Fibroblast of the aortic adventitia (primary cell): ENCODE measurements around the gene ECE1. TPM values are rescaled to one million over a fixed set of nuclear protein-coding genes. Genes with fewer than 3 reads are reported as not detected.

Source experiments
- DNase-seq: peaks from one replicate; pipeline ENCODE4 v3.0.0-alpha.2; 2010; ENCODE audit warnings: low read depth
- H3K4me3 ChIP-seq: 2 replicates; pipeline ENCODE4 v1.5.1; 2011; ENCODE audit warnings: low read depth, mild to moderate bottlenecking, control low read depth, low read length, moderate library complexity
- total RNA-seq: library from RNA; depleted of rRNA; stranded (reverse); fragments of >200 nt; gene quantifications from 2 replicates; pipeline ENCODE4 v1.2.3, GENCODE V29; 2012; ENCODE audit warnings: low replicate concordance
- TF ChIP-seq, protein P1 (sequence below): IDR thresholded peaks from 2 replicates; pipeline ENCODE4 v1.5.1; 2011; ENCODE audit warnings: mild to moderate bottlenecking, low read length, control low read depth, inconsistent platforms; ENCODE audit not compliant: insufficient read depth

Gene ECE1
- total RNA-seq, 1 donor = 90.4 TPM

DNA sequence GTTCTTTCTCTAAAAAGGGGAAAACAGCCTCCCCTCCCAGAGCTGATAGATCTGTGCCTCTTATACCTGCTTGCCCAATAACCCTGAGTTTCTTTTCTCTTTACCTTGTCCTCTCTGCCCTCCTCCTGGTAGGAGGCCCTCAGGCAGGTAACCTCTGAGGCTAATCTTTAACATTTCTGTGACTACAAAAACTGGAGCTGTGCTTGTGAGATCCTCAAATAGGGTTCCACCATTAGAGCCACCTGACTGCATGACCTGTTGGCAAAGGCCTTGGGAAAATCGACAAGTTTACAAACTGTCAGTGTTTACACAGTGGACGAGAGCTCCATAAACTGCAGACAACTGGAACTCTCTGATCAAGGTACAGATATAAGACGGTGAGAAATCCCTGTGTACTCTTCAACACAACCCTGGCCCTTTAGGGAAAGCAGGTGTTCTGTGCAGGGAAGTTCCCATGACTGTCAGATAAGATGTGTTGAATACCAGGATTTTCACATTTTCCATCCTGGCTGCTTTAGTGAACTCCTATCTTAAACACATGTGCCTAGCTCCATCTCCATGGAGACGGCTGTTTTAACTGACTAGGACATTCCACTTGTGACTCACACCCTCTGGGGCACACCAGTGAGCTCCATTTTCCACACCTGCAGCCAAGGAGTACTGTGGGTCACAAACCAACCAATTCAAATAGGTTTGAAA is 38.3 kb downstream of the ECE1 start:
- peak; percentile 94 for DNase-seq
- TF ChIP-seq, protein P1, sequence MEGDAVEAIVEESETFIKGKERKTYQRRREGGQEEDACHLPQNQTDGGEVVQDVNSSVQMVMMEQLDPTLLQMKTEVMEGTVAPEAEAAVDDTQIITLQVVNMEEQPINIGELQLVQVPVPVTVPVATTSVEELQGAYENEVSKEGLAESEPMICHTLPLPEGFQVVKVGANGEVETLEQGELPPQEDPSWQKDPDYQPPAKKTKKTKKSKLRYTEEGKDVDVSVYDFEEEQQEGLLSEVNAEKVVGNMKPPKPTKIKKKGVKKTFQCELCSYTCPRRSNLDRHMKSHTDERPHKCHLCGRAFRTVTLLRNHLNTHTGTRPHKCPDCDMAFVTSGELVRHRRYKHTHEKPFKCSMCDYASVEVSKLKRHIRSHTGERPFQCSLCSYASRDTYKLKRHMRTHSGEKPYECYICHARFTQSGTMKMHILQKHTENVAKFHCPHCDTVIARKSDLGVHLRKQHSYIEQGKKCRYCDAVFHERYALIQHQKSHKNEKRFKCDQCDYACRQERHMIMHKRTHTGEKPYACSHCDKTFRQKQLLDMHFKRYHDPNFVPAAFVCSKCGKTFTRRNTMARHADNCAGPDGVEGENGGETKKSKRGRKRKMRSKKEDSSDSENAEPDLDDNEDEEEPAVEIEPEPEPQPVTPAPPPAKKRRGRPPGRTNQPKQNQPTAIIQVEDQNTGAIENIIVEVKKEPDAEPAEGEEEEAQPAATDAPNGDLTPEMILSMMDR = no peak
- no peak overlapping the region for H3K4me3 ChIP-seq

DNA sequence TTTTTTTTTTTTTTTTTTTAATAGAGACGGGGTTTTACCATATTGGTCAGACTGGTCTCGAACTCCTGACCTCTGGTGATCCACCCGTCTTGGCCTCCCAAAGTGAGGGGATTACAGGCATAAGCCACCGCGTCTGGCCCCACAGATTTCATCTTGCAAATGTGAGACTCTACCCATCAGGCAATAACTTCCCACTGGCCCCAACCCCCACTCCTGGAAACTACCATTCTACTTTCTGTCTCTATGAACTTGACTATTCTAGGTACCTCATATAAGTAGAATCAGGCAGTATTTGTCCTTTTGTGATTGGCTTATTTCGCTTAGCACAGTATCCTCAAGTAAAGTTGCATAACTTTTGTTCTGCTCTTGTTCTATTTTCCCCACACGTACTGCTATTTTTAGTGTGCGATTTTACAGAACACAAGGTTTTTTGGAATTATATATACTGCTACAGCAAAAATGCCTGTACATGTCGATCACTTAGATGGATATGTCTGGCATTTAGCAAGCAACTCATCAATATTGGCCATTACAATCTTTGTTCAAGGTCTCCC is 40.2 kb downstream of the ECE1 start:
- DNase-seq = no peak
- TF ChIP-seq, protein P1 = no peak
- H3K4me3 ChIP-seq = no peak overlapping the region

DNA sequence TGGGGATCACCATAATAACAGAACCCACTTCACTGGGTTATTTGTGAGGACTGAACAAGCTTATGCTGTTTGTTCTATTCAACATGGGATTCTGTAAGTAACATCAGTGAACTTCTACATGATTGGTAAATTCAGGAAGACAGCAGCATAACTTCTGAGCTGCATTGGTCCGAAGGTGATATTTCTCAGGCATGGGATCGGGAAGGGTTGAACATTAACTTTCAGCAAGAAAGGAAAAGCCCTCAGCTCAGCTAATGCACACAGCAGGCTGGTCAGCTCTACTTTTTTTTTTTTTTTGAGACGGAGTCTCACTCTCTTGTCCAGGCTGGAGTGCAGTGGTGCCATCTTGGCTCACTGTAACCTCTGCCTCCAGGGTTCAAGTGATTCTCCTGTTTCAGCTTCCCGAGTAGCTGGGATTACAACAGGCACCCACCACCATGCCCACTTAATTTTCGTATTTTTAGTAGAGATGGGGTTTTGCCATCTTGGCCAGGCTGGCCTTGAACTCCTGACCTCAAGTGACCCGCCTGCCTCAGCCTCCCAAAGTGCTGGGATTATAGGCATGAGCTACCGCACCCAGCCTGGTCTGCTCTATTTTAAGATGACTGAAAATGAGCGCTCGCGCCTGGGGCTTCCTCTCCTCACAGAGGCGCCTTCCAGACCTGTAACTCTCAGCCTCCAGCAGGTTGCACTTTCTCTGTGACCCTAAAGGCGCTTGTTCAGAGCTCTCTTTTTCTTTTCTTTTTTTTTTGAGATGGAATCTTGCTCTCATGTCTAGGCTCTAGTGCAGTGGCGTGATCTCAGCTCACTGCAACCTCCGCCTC is 42.2 kb downstream of the ECE1 start:
- H3K4me3 ChIP-seq = no peak overlapping the region
- TF ChIP-seq, protein P1 = no peak
- DNase-seq = no peak

DNA sequence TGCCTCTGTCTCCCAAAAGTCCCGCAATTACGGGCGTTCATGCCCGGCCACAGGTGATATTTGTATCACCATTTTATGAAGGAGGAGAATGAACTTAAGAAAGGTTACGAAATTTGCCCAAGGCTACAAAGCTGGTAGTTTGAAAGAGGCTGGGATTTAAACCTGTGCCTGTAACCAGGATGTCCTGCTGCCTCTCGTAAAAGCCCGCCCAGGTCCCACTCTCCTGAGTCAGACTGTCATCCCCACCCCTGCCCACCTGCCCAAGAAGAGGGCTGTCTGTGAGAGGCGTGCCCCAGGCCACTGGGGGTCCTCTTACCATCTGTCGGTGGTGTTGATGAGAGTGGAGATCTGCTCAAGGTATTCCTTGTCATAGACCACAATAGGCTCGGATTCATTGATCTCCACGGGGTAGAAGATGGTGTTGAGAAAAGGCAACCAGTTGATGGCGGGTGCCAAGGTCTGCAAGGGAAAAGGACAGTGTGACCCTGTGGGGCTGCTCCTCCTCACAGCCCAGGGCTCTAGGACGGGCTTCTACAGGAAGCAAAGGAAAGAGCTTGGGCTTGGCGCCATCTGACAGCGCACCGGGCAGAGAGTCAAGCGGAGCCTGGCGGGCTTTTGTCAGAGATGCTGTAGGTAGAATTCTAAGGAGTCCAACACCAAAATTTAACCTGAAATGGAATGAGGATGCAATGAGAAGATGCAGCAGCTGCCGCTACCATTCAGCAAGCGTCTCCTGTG is 43.2 kb downstream of the ECE1 start:
- TF ChIP-seq, protein P1 = no peak
- no peak for DNase-seq

DNA sequence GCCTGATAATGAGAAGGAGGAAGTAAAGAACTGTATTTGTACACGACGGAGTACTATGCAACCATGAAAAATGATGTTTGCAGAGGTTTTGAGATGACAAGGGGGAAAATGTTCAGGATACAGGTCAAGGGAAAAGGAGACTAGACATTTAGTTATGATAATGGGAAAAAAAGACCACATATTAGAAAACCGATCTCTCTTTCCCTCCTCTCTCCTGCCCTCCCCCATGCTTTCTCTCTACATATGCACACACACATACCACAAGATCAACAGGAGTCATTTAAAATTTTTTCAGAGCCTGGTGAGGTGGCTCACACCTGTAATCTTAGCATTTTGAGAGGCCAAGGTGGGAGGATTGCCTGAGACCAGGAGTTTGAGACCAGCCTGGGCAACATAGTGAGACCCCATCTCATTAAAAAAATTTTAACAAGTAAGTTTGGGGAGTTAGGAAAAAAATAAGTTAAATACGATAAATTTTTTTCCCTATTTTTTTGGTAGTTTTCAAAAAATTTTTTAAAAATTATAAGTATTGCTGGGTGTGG is 44.5 kb downstream of the ECE1 start:
- DNase-seq = no peak
- TF ChIP-seq, protein P1 = no peak
- H3K4me3 ChIP-seq = no peak overlapping the region

More for the DNA sequence above, 43.2 kb downstream of the ECE1 start:
- no peak overlapping the region for H3K4me3 ChIP-seq

DNA sequence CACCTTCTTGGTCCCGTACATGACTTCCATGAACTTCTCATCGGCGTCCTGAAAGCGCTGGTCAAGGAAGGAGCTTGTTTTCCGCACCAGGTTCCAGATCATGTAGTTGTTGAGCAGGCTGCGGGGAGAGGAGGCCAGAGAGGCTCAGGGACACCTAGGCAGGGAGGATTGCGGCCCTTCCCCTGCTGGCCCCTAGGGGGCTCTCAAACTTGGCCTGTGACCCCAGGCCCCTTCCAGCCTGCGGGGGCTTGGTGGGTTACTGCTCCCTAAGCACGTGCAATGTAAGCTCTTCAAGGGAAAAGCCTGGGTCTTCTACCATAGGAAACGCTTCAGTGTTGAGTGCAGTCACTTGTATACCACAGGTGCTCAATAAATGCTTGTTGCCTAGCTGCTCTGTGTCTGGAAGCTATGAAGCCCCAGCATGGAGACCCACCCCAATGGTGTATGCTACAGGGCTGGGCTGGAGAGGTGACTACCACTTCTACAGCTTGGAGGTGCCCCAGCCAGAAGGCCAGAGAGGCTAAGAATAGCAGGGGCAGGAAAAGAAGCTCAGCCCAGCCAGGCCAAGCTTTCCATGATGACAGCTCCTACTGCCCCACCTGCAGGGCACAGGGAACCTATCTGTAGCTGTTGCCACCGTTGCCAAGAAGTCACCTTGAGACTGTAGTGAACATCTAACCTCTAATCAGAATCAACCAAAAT is 45.1 kb downstream of the ECE1 start:
- TF ChIP-seq, protein P1 = peak; percentile 50
- no peak overlapping the region for H3K4me3 ChIP-seq
- DNase-seq = no peak
